Gastroesophageal sphincter (tissue), 4 donors: ENCODE data around the gene CFD. TPM values are rescaled to one million over a fixed set of nuclear protein-coding genes. Genes with fewer than 3 reads are reported as not detected.

Experiments used
- ATAC-seq: fragments of 150-250 bp; one replicate; pipeline ENCODE4 v1.9.1; 2016; ENCODE audit warnings: mild to moderate bottlenecking, moderate library complexity
- H3K27ac ChIP-seq, 4 donors: fragments of 200-600 bp; sonication (generic) in 3 of 4; 1 replicate in 3 of 4; 2 replicates in 1 of 4; pipeline ENCODE4 v1.5.1; 2016 to 2019
- H3K27me3 ChIP-seq: fragments of 200-600 bp; sonication (generic); one replicate; pipeline ENCODE4 v1.5.1; 2019
- H3K36me3 ChIP-seq, 2 donors: fragments of 200-600 bp; sonication (generic); one replicate each; pipeline ENCODE4 v1.5.1; 2019; ENCODE audit warnings: control low read depth in 1 of 2
- H3K4me1 ChIP-seq, 3 donors: fragments of 200-600 bp; sonication (generic); 1 replicate in 2 of 3; 2 replicates in 1 of 3; pipeline ENCODE4 v1.5.1; 2016 to 2019; ENCODE audit warnings: control low read depth in 2 of 3
- H3K4me3 ChIP-seq, 2 donors: fragments of 200-600 bp; sonication (generic); one replicate each; pipeline ENCODE4 v1.5.1; 2019; ENCODE audit warnings: mild to moderate bottlenecking in 1 of 2, moderate library complexity in 1 of 2
- H3K9me3 ChIP-seq, 3 donors: fragments of 200-600 bp; sonication (generic); one replicate each; pipeline ENCODE4 v1.5.1; 2017 to 2019; ENCODE audit warnings: control low read depth in 2 of 3
- CTCF ChIP-seq, 4 experiments: fragments of 200-600 bp in 2 of 4; fragments of 450-650 bp in 2 of 4; sonication (generic) in 1 of 4; IDR thresholded peaks; one replicate each; pipeline ENCODE4 v1.5.1; 2017 to 2019; ENCODE audit warnings: antibody characterized with exemption in 4 of 4, mild to moderate bottlenecking in 2 of 4, moderate library complexity in 2 of 4
- EP300 ChIP-seq: sonication (generic); formaldehyde crosslinking; IDR thresholded peaks from one replicate; pipeline ENCODE4 v1.6.1; 2017; ENCODE audit warnings: antibody characterized with exemption, mild to moderate bottlenecking
- POLR2A ChIP-seq, 2 donors: fragments of 450-650 bp; IDR thresholded peaks; one replicate each; pipeline ENCODE4 v1.6.1; 2017; ENCODE audit warnings: antibody characterized with exemption in 2 of 2, mild to moderate bottlenecking in 2 of 2, moderate library complexity in 1 of 2
- POLR2AphosphoS5 ChIP-seq: sonication (generic); formaldehyde crosslinking; IDR thresholded peaks from one replicate; pipeline ENCODE4 v1.6.1; 2017; ENCODE audit warnings: antibody characterized with exemption
- WGBS, 2 donors: methylation state at CpG; one replicate each; pipeline ENCODE4 v1.1.5; 2018; ENCODE audit warnings: low coverage in 1 of 2; 5-methylcytosine and 5-hydroxymethylcytosine counted together
- total RNA-seq, 4 donors: library from RNA; depleted of rRNA; stranded (reverse); fragments of >200 nt; gene quantifications; one replicate each; pipeline ENCODE4 v1.1.0, GENCODE V29; 2016

Gene CFD
- total RNA-seq, 4 donors from 2014 or later = 229 to 1,118 (median 654) TPM

DNA sequence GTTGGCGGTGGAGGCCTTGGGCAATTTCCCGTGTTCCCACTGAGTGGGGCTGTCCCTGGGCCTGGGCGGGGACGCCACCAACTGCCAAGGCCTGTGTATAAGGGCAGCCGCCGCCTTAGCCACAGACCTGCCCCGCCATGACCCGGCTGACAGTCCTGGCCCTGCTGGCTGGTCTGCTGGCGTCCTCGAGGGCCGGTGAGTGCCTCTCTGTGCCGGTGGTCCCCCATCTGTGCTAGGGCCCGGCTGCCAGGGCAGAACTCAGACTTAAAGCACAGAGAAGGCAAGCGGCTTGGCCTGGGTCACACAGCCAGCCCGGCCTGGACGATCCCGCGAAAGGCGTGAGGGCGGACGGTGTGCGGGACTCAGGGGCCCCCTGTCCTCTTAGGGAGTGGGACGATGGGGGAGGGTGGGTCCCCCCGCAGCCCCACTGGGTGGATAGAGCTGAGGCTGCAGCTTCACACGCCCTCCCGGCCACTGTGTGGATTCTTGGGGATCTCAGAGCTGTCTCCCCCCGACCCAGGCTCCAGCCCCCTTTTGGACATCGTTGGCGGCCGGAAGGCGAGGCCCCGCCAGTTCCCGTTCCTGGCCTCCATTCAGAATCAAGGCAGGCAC lies 31.6 kb upstream of the CFD start, which contains the start of gene AZU1:
Gene AZU1, plus strand, starts transcription at position 128 of the 612 bp plus-strand sequence. Its CDS starts 10 bp downstream, at position 138.
- Histone ChIP-seq H3K27ac (no peak within 1 kb of the TSS), H3K27me3 (peaks cover 74% of the 10 kb centered on the region), H3K36me3 (no peaks in the 10 kb centered on the region), H3K4me3 (no peak within 1 kb of the TSS), H3K9me3 (no peaks in the 10 kb centered on the region), H3K4me1 (no peaks in the 10 kb centered on the region)
- peak; percentile 31 for ATAC-seq
- 10 to 75% methylated on average over 2 to 5 of the region's 33 CpGs for whole genome bisulfite sequencing, 2 donors
- no peak for TF ChIP-seq POLR2A (IDR thresholded peaks at IDR 0.05)
- no peak for TF ChIP-seq CTCF (IDR thresholded peaks at IDR 0.05)
- TF ChIP-seq EP300 = no peak
- TF ChIP-seq POLR2AphosphoS5 = no peak

DNA sequence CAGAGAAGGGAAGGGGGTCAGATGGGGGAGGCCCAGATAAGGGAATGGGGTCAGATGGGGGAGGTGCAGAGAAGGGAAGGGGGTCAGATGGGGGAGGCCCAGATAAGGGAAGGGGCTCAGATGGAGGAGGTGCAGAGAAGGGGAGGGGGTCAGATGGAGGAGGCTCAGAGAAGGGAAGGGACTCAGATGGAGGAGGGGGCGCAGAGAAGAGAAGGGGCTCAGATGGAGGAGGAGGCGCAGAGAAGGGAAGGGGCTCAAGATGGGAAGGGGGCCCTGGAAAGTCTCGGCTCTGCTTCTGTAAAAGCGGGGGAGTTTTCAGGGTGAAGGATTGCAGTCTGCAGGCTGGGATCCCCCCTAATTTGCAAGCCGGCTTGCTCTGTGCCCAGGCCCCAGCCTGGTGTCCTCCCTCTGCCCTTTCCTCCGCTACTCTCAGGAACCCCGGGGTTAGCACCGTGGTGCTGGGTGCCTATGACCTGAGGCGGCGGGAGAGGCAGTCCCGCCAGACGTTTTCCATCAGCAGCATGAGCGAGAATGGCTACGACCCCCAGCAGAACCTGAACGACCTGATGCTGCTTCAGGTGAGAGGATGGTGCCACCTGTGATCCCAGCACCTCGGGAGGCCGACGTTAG lies 30.2 kb upstream of the CFD start:
- 68 to 81% methylated on average over 5 of the region's 18 CpGs for WGBS, 2 donors
- no peaks in the 10 kb centered on the region for H3K36me3 ChIP-seq
- no peak for TF ChIP-seq POLR2AphosphoS5
- TF ChIP-seq CTCF (IDR thresholded peaks at IDR 0.05) = no peak
- TF ChIP-seq EP300 = no peak
- no peak for TF ChIP-seq POLR2A (IDR thresholded peaks at IDR 0.05)
- no peak for ATAC-seq
- H3K9me3 ChIP-seq = no peaks in the 10 kb centered on the region
- H3K4me3 ChIP-seq = no peak overlapping the region
- no peak overlapping the region for H3K27ac ChIP-seq
- no peaks in the 10 kb centered on the region for H3K4me1 ChIP-seq
- H3K27me3 ChIP-seq = peaks cover 71% of the 10 kb centered on the region

DNA sequence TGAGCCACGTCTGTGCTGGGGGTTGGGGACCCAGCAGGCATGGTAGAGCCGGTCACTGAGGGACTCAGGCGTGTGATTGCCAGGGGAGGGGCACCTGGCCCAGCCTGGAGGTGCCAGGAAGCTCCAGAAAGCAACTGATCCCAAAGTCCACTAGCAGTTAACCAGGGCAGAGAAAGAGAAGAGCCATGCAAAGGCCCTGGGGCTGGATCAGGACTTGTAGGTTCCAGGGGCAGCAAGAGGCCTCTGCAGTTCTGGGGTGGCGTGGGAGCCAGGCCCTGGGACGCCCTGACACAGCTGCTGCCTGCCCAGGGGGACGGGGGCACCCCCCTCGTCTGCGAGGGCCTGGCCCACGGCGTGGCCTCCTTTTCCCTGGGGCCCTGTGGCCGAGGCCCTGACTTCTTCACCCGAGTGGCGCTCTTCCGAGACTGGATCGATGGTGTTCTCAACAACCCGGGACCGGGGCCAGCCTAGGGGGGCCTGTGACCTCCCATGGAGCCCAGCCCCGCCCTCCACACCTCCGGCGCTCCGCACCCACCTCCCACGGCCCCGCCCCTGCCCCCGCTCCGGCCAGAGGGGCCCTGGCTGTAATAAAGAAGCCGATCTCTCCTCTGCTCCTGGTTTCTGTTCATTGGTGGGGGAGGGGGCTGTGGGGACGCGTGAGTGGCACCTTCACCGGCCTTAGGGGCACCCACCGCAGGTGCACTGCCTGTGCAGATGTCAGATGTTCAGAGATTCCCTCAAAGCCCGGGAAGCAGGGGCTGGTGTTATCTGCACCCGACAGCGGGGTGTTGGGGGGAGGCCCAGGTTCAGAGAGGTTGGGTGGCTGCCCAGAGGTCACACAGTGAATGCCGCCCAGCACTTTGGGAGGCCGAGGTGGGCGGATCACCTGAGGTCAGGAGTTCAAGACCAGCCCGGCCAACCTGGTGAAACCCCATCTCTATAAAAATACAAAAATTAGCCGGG lies 27.8 kb upstream of the CFD start:
- no peaks in the 10 kb centered on the region for H3K36me3 ChIP-seq
- no peak overlapping the region for H3K4me3 ChIP-seq
- no peaks in the 10 kb centered on the region for H3K4me1 ChIP-seq
- ATAC-seq = no peak
- no peak for TF ChIP-seq POLR2AphosphoS5
- no peak for TF ChIP-seq POLR2A (IDR thresholded peaks at IDR 0.05)
- no peak for TF ChIP-seq EP300
- no peak for TF ChIP-seq CTCF (IDR thresholded peaks at IDR 0.05)
- no peaks in the 10 kb centered on the region for H3K9me3 ChIP-seq
- no peak overlapping the region for H3K27ac ChIP-seq
- WGBS, 2 donors = 59 to 60% methylated on average over 5 to 7 of the region's 38 CpGs
- H3K27me3 ChIP-seq = peaks cover 77% of the 10 kb centered on the region

- H3K4me1 ChIP-seq = no peaks in the 10 kb centered on the region
- H3K9me3 ChIP-seq = no peaks in the 10 kb centered on the region
- WGBS, 2 donors = 80 to 88% methylated on average over 7 to 13 of the region's 24 CpGs
- no peak for TF ChIP-seq POLR2A (IDR thresholded peaks at IDR 0.05)
- no peak for TF ChIP-seq POLR2AphosphoS5
- no peak for TF ChIP-seq EP300
- TF ChIP-seq CTCF (IDR thresholded peaks at IDR 0.05) = no peak
- H3K36me3 ChIP-seq = no peaks in the 10 kb centered on the region
- no peak for ATAC-seq
- H3K27ac ChIP-seq = no peak overlapping the region
- no peak overlapping the region for H3K4me3 ChIP-seq
- H3K27me3 ChIP-seq = peaks cover 83% of the 10 kb centered on the region
Observed at GRCh38 chr19:834216-834615, 25.2 kb upstream of the CFD start.
